HG03135 (cell line): Measurements from ENCODE around the gene CCDC136.

Experiments
- ATAC-seq: cut with Tn5 transposase; IDR thresholded peaks from one replicate; pipeline ENCODE4 v1.9.1; 2021; ENCODE audit warnings: mild to moderate bottlenecking, moderate library complexity; ENCODE audit not compliant: unreplicated experiment

The CCDC136 gene

GRCh38 chr7:128859232-128860157, 67.7 kb downstream of the CCDC136 start:
- ATAC-seq, result no peak

DNA sequence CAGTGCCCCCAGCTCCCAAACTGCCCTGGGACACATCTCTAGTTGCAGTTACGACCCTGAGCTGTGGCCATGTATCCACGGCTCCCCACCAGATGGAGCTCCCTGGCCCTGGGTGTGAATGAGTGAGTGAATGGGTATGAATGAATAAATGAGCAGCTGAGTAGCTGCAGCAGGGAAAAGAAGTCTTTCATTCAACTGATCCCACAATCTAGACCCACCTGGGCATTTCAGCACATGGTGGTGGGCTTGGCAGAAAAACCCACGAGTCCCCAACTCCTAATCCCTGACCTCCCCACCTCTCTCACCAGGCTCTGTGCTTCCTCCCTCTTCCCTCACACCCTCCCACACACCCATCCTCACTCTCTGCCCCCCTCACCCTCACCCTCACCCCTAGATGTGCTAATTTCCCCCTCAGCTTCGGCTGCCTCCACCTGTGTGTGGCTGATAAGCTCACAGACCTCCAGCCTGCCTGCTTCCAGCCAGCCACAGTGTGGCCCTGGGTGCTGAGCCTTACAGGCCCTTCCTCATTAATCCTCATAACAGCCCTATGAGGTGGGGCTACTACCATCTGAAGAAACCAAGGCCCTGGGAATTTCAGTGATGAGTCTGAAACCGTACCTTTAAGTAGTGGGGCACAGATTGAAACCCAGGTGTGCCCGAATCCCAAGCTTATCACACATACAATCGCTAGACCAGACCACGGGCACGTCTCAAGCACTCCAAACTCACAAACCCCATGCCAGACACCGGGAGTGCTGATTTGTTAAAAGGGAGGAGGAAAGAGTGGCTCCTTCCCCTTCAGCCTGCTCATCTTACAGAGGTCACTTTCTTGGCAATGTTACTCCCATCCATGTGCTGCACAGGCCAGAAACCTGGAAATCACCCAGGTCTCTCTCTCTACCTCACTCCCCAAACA, 68.6 kb downstream of the CCDC136 start:
- no peak for ATAC-seq

GRCh38 chr7:128861957-128862570, 70.3 kb downstream of the CCDC136 start:
- ATAC-seq, result no peak

DNA sequence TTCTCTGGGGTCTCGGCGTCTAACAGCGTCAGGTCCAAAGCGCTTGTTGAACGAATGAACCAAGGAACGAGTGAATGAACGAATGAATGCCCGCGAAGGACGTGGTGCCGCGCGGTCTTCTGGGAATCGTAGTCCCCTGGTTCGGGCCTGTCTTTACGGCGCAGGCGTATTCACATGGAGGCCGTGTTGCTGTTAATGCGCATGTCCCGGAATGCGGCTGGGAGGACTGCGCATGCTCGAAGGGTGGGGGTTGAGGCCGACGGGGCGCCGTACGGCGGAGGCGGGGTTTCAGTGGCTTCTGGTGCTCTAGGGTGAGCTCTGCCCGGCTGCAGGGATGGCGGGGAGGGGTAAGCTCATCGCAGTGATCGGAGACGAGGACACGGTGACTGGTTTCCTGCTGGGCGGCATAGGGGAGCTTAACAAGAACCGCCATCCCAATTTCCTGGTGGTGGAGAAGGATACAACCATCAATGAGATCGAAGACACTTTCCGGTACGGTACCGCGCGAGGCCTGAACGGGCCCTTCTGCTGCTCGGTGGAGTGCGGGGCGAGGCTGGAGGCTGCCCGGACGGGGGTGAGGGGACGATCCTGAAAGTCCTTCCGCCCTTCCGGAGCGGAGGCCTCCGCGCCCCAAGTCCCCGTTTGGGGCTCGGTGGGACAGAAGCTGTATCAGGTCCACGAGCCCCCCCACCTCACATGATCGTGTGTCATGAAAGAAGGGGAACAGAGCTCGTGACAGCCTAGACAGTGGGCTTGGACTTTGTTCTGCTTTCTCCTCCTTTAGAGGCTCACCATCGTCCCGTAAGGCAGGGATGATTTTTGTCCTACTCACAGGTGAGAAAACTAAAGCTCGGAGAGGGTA, 71.0 kb downstream of the CCDC136 start, which contains the start of gene ATP6V1F:
ATP6V1F (plus strand) TSS at position 286 of the 862 bp plus-strand sequence; CDS start at position 335, 49 bp downstream.
- ATAC-seq, result peak; percentile 86

- peak; percentile 39 for ATAC-seq
Measured at GRCh38 chr7:128863433-128863989, 71.7 kb downstream of the CCDC136 start.

DNA sequence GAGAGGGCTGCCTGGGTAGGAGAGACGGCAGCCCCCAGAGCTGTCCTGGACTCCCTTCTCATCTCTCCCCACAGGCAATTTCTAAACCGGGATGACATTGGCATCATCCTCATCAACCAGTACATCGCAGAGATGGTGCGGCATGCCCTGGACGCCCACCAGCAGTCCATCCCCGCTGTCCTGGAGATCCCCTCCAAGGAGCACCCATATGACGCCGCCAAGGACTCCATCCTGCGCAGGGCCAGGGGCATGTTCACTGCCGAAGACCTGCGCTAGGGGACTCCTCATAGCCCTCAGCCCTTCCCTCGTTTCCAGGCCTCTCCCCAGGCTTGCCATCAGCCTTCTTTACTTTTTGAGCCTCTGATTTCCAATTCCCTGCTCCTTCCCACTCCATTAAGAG, 73.5 kb downstream of the CCDC136 start:
- no peak for ATAC-seq

DNA sequence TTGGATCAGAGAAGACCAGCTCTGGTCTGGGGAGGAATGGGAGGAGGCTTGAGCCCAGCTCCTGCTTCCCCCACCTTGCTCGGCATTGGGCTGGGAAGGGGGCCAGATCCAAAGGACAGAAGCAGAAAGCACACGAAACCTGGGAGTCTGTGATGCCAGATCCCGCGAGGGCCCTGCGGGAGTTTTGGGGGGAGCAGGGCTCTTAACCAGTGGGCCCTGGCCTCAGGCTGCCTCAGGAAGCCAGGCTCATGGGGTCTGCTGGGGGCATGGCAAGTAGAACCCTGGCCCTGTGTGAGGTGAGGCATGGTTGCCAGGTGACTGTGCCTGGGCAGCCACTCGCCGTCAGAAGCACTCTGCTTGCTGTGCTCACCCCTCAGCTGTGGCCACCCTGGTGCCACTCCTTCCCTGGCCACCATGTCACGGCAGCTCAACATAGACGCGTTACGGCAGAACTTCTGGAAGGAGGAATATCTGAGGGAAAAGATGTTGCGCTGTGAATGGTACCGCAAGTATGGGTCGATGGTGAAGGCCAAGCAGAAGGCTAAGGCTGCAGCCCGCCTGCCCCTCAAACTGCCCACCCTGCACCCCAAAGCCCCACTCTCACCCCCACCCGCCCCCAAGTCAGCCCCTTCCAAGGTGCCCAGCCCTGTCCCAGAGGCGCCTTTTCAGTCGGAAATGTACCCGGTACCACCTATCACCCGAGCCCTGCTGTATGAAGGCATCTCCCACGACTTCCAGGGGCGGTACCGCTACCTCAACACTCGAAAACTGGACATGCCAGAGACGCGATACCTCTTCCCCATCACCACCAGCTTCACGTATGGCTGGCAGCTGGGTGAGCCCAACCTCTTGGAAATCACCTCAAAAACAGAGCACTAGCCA, 74.5 kb downstream of the CCDC136 start:
- no peak for ATAC-seq

GRCh38 chr7:128867241-128867640, 75.5 kb downstream of the CCDC136 start:
- ATAC-seq, result no peak

GRCh38 chr7:128867842-128868623, 76.3 kb downstream of the CCDC136 start:
- no peak for ATAC-seq

GRCh38 chr7:128868624-128869137, 76.9 kb downstream of the CCDC136 start:
- no peak for ATAC-seq

GRCh38 chr7:128869138-128869943, 77.6 kb downstream of the CCDC136 start:
- ATAC-seq, result peak; percentile 76

DNA sequence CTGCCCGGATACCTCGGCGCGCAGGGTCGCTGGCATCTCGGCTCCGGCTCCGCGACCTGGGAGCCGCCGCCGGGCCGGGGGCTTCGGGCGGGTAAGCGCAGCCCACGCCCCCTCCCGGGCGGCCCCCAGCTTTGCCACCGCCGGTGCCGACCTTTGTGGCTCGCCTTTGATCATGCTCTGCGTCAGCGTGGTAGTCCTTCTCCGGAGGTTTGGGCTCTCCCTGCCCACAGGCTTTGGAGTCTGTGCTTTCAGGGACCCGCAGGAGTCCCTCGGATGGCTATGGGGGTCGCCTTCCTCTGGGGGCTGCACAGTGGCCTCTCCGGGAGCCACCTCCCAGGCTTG, 78.1 kb downstream of the CCDC136 start:
- ATAC-seq, result no peak

- no peak for ATAC-seq
Measured at GRCh38 chr7:128871050-128871449, 79.3 kb downstream of the CCDC136 start.
